ENCODE results near the gene IL20. TPM values are rescaled to one million over a fixed set of nuclear protein-coding genes. Genes with fewer than 3 reads are reported as not detected.
"Not testable (repeated sequence)": the region's sequence is repeated elsewhere in the genome, so short reads cannot be mapped to it uniquely, and the experiment has no call there.

The IL20 gene
- total and polyA plus RNA-seq, 10 of the 15 experiments (the other 5 are each of a cell fraction or from before 2014, with no cell fraction given), result 0.08 to 0.13 TPM; not detected in 8

- SMC1A ChIA-PET (ENCODE audit: uncharacterized antibody, unreplicated experiment), result interaction anchor here (0.9 to 1.7 kb wide), 3 partner anchors 11 to 130 kb away, joined by 3 to 5 read pairs (median 4); no protein-coding TSS in a partner anchor
- H2AFZ ChIP-seq (ENCODE audit: control insufficient read depth, low read depth, low read length); POLR2A ChIA-PET; ATAC-seq; H3K27me3 ChIP-seq (replicated peaks in 1 of 2; ENCODE audit: control insufficient read depth in 2 of 2, insufficient read depth in 2 of 2, low read length in 1 of 2); intact Hi-C loops (cut with micrococcal nuclease; ENCODE audit: unreplicated experiment); H3K4me3 ChIP-seq; FAIRE-seq; H3K9me3 ChIP-seq (replicated peaks; ENCODE audit: control insufficient read depth, insufficient read depth, low read length); H4K20me1 ChIP-seq (ENCODE audit: control insufficient read depth, insufficient read depth); H3K27ac ChIP-seq (ENCODE audit: control insufficient read depth, insufficient read depth); H3K36me3 ChIP-seq (ENCODE audit: control insufficient read depth in 2 of 2, insufficient read depth in 2 of 2, low read length in 1 of 2); CTCF ChIA-PET; H3K9ac ChIP-seq (ENCODE audit: control insufficient read depth, insufficient read depth, low read length); DNase-seq (ENCODE audit: low read depth, low spot score); BruUV-seq (replicated peaks); H3K4me1 ChIP-seq (ENCODE audit: control insufficient read depth, insufficient read depth, low read length); in situ Hi-C loops (cut with MboI); H3K4me2 ChIP-seq (ENCODE audit: control insufficient read depth, insufficient read depth); H3K79me2 ChIP-seq (ENCODE audit: control insufficient read depth, insufficient read depth, low read length): not testable (repeated sequence)
- RAD21 ChIA-PET (ENCODE audit: unreplicated experiment), result interaction anchor here (1.3 kb wide), 1 partner anchor 127 kb away, joined by 3 read pairs; no protein-coding TSS in a partner anchor
- 54% methylated on average over 2 of the region's 2 CpGs for WGBS (ENCODE audit: insufficient coverage, insufficient replicate concordance, low lambda C conversion rate, missing lambda C conversion rate)
Measured at GRCh38 chr1:206852662-206853061, 12.8 kb upstream of the IL20 start.

- H3K4me1 ChIP-seq (ENCODE audit: control insufficient read depth, insufficient read depth, low read length); BruUV-seq (replicated peaks); H3K79me2 ChIP-seq (ENCODE audit: control insufficient read depth, insufficient read depth, low read length); H3K9ac ChIP-seq (ENCODE audit: control insufficient read depth, insufficient read depth, low read length); H3K4me2 ChIP-seq (ENCODE audit: control insufficient read depth, insufficient read depth); FAIRE-seq; H3K27me3 ChIP-seq (replicated peaks in 1 of 2; ENCODE audit: control insufficient read depth in 2 of 2, insufficient read depth in 2 of 2, low read length in 1 of 2); H2AFZ ChIP-seq (ENCODE audit: control insufficient read depth, low read depth, low read length); H3K36me3 ChIP-seq (ENCODE audit: control insufficient read depth in 2 of 2, insufficient read depth in 2 of 2, low read length in 1 of 2); in situ Hi-C loops (cut with MboI); POLR2A ChIA-PET; H3K9me3 ChIP-seq (replicated peaks; ENCODE audit: control insufficient read depth, insufficient read depth, low read length); intact Hi-C loops (cut with micrococcal nuclease; ENCODE audit: unreplicated experiment); ATAC-seq; H3K4me3 ChIP-seq; H4K20me1 ChIP-seq (ENCODE audit: control insufficient read depth, insufficient read depth); DNase-seq (ENCODE audit: low read depth, low spot score); H3K27ac ChIP-seq (ENCODE audit: control insufficient read depth, insufficient read depth): not testable (repeated sequence)
- ChIA-PET CTCF (interaction anchor here (0.6 to 0.7 kb wide), 2 partner anchors 16 to 47 kb away, joined by 3 read pairs; no protein-coding TSS in a partner anchor), SMC1A (ENCODE audit: uncharacterized antibody, unreplicated experiment) (interaction anchor here (0.9 to 1.5 kb wide), 3 partner anchors 10 to 43 kb away, joined by 3 to 4 read pairs (median 3); no protein-coding TSS in a partner anchor), RAD21 (ENCODE audit: unreplicated experiment) (interaction anchor here (1.3 kb wide), 1 partner anchor 126 kb away, joined by 3 read pairs; no protein-coding TSS in a partner anchor)
Measured at GRCh38 chr1:206853696-206854095, 11.7 kb upstream of the IL20 start.

Data from GM12878 (cell line).